ENCODE measurements around the gene NINJ2.

GRCh38 chr12:588646-589045, 74.6 kb downstream of the NINJ2 start:
- TF ChIP-seq CTCF (conservative IDR thresholded peaks at IDR 0.05): no peak
- TF ChIP-seq ZFX (IDR thresholded peaks at IDR 0.05): no peak
